Measurements from ENCODE around the gene NFIA. TPM values are rescaled to one million over a fixed set of nuclear protein-coding genes. Genes with fewer than 3 reads are reported as not detected.

Gene NFIA
- total RNA-seq, 1 experiment from 2014 or later = 20.9 TPM

DNA sequence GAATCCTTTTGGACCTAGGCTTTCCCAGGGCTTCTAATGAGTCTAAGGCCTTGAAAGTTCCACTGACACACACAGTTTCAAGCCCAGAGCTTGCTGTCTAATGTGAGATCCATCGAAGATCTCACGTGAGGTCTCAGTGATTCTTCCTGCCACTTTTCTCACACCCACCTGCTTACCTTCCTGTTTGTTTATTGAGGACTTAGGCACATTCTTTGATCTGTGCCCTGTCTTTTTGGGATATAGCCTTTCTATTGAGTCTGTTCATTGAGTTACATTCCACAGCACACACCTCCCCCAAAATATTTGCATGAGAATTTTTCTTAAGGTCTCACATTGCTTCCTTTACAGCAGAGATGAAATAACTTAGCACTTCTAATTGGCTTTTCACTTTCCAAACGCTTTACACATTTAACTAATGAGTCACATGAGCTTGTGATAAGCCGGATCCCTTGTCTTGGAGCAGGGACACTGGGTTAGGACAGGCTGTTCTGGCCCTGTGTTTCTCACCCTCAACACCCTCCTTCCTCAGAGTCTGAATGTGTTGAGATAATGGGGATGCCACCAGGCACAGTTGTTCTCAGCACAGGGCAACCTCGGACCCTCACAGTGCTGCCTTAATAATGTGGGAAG, 354.2 kb downstream of the NFIA start:
- POLR2A ChIA-PET = no interaction called here
- intact Hi-C loops (cut with micrococcal nuclease; ENCODE audit: unreplicated experiment) = no loop called here

DNA sequence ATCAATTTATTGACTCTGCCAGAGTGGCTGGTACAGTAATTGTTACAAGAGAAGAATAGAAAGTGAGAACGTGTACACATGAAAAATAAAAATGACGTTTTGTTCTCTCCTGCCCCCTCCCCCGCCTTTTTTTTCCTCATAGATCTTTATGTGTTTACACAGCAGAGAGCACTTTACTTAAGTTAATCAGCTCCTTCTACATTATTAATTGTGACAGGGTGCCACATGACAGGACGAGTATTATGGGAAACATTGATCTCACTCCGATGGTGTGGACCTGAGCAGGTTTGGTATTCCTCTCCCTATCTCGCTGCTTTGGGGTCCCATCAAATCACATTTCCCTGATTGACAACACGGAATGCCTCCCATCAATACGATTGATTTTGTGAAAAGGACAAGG, 356.9 kb downstream of the NFIA start:
- TF ChIP-seq, protein P1, sequence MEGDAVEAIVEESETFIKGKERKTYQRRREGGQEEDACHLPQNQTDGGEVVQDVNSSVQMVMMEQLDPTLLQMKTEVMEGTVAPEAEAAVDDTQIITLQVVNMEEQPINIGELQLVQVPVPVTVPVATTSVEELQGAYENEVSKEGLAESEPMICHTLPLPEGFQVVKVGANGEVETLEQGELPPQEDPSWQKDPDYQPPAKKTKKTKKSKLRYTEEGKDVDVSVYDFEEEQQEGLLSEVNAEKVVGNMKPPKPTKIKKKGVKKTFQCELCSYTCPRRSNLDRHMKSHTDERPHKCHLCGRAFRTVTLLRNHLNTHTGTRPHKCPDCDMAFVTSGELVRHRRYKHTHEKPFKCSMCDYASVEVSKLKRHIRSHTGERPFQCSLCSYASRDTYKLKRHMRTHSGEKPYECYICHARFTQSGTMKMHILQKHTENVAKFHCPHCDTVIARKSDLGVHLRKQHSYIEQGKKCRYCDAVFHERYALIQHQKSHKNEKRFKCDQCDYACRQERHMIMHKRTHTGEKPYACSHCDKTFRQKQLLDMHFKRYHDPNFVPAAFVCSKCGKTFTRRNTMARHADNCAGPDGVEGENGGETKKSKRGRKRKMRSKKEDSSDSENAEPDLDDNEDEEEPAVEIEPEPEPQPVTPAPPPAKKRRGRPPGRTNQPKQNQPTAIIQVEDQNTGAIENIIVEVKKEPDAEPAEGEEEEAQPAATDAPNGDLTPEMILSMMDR (IDR thresholded peaks at IDR 0.05) = no peak
- TF ChIP-seq TCF7L2 (IDR thresholded peaks at IDR 0.05; ENCODE audit: low read depth, low read length) (no peak), SIN3A (IDR thresholded peaks at IDR 0.05; ENCODE audit: borderline replicate concordance, insufficient read depth, low read depth, low read length) (no peak), POLR2AphosphoS5 (IDR thresholded peaks at IDR 0.05; ENCODE audit: low read depth, low read length) (no peak)
- TF ChIP-seq, protein P2, sequence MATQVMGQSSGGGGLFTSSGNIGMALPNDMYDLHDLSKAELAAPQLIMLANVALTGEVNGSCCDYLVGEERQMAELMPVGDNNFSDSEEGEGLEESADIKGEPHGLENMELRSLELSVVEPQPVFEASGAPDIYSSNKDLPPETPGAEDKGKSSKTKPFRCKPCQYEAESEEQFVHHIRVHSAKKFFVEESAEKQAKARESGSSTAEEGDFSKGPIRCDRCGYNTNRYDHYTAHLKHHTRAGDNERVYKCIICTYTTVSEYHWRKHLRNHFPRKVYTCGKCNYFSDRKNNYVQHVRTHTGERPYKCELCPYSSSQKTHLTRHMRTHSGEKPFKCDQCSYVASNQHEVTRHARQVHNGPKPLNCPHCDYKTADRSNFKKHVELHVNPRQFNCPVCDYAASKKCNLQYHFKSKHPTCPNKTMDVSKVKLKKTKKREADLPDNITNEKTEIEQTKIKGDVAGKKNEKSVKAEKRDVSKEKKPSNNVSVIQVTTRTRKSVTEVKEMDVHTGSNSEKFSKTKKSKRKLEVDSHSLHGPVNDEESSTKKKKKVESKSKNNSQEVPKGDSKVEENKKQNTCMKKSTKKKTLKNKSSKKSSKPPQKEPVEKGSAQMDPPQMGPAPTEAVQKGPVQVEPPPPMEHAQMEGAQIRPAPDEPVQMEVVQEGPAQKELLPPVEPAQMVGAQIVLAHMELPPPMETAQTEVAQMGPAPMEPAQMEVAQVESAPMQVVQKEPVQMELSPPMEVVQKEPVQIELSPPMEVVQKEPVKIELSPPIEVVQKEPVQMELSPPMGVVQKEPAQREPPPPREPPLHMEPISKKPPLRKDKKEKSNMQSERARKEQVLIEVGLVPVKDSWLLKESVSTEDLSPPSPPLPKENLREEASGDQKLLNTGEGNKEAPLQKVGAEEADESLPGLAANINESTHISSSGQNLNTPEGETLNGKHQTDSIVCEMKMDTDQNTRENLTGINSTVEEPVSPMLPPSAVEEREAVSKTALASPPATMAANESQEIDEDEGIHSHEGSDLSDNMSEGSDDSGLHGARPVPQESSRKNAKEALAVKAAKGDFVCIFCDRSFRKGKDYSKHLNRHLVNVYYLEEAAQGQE (IDR thresholded peaks at IDR 0.05; ENCODE audit: insufficient read depth in 1 of 2, low read depth in 2 of 2, low read length in 1 of 2) = no peak
- no peaks in the 10 kb centered on the region for H3K9me3 ChIP-seq (ENCODE audit: control insufficient read depth, insufficient read depth, low read depth, low read length)
- H3K4me1 ChIP-seq (ENCODE audit: control insufficient read depth, insufficient read depth, low read length) = no peaks in the 10 kb centered on the region
- CTCF ChIA-PET = no interaction called here
- in situ Hi-C loops (cut with HindIII; ENCODE audit: low pct_unique_long_range_greater_than_20kb, low sequenced_read_pairs) (no loop called here), intact Hi-C loops (cut with micrococcal nuclease; ENCODE audit: unreplicated experiment) (no loop called here)
- POLR2A ChIA-PET = no interaction called here
- H3K27me3 ChIP-seq (ENCODE audit: control insufficient read depth, insufficient read depth, low read length) = no peaks in the 10 kb centered on the region
- H3K27ac ChIP-seq (ENCODE audit: low read length) = no peak overlapping the region
- no TSS peak for BruUV-seq (replicated peaks)
- no peak overlapping the region for H3K4me3 ChIP-seq (ENCODE audit: low read depth in 2 of 2, low read length in 2 of 2)
- no peak for DNase-seq (ENCODE audit: low read depth, low spot score)
- ATAC-seq = no peak
- H3K36me3 ChIP-seq (ENCODE audit: control insufficient read depth, insufficient read depth, low read length) = no peaks in the 10 kb centered on the region

More for the DNA sequence above, 354.2 kb downstream of the NFIA start:
- CTCF ChIA-PET = no interaction called here
- no peaks in the 10 kb centered on the region for H3K27me3 ChIP-seq (ENCODE audit: control insufficient read depth, insufficient read depth, low read length)
- in situ Hi-C loops (cut with HindIII; ENCODE audit: low pct_unique_long_range_greater_than_20kb, low sequenced_read_pairs) = no loop called here
- ATAC-seq = no peak
- no peak overlapping the region for H3K4me3 ChIP-seq (ENCODE audit: low read depth in 2 of 2, low read length in 2 of 2)
- H3K9me3 ChIP-seq (ENCODE audit: control insufficient read depth, insufficient read depth, low read depth, low read length) = no peaks in the 10 kb centered on the region
- no peak for DNase-seq (ENCODE audit: low read depth, low spot score)
- BruUV-seq (replicated peaks) = no TSS peak
- TF ChIP-seq SIN3A (IDR thresholded peaks at IDR 0.05; ENCODE audit: borderline replicate concordance, insufficient read depth, low read depth, low read length) = no peak
- TF ChIP-seq, protein P1 (IDR thresholded peaks at IDR 0.05) = no peak
- TF ChIP-seq TCF7L2 (IDR thresholded peaks at IDR 0.05; ENCODE audit: low read depth, low read length) = no peak
- TF ChIP-seq, protein P2 (IDR thresholded peaks at IDR 0.05; ENCODE audit: insufficient read depth in 1 of 2, low read depth in 2 of 2, low read length in 1 of 2) = no peak
- TF ChIP-seq POLR2AphosphoS5 (IDR thresholded peaks at IDR 0.05; ENCODE audit: low read depth, low read length) = no peak
- H3K27ac ChIP-seq (ENCODE audit: low read length) = no peak overlapping the region
- H3K4me1 ChIP-seq (ENCODE audit: control insufficient read depth, insufficient read depth, low read length) = no peaks in the 10 kb centered on the region
- no peaks in the 10 kb centered on the region for H3K36me3 ChIP-seq (ENCODE audit: control insufficient read depth, insufficient read depth, low read length)

Data from Panc1 (cell line).